ENCODE data around the gene EXOC6.

Gene EXOC6

DNA sequence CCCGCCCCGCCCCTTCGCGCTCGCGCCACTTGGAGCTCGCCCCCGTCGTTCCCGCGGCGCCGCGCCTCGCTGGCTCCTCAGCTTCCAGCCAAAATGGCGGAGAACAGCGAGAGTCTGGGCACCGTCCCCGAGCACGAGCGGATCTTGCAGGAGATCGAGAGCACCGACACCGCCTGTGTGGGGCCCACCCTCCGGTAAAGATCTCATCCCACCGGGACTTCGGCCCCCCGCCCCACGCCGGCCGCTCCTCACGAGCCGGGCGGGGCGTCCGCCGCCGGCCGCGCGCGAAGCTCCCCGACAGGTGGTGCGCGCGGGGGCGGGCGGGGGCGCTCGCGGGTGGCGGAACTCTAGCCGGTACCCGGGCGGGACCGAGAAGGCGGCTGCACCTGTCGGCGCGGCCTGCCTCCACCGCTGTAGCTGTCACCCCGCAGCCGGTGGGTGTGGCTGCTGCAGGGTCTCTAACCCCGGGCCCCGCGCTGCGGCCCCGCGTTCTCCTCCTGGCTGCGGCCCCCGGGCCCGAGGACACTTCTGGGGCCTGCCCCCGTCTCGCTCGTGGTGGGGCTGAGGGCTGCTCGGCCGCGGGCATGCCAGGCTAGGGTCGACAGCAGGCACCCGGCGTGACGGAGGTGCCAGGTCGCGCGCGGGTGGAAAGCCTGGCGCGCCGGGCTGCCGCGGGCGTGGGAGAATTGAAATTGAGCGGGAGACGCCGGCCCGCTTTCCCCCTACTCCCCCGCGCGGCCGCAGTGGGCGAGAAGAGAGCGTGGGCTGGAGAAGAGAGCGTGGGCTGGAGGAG is at the start of gene EXOC6 (continued):
- TF ChIP-seq ZNF704 (tag by site-specific recombination; IDR thresholded peaks at IDR 0.05) = no peak
- no peak for TF ChIP-seq ZNF112 (tag by site-specific recombination; IDR thresholded peaks at IDR 0.05)
- peak; percentile 83 for TF ChIP-seq KLF9 (tag by site-specific recombination; IDR thresholded peaks at IDR 0.05; ENCODE audit: low read depth)
- TF ChIP-seq ZNF510 (tag by site-specific recombination; IDR thresholded peaks at IDR 0.05; ENCODE audit: insufficient replicate concordance) = no peak
- no peak for TF ChIP-seq KLF8 (tag by site-specific recombination; IDR thresholded peaks at IDR 0.05)
- TF ChIP-seq ZIC2 (tag by site-specific recombination; IDR thresholded peaks at IDR 0.05) = no peak
- peak; percentile 9; the same call in 1 of the 2 replicates for TF ChIP-seq ZNF76 (tag by site-specific recombination; IDR thresholded peaks at IDR 0.05; ENCODE audit: borderline replicate concordance, low read depth)
- TF ChIP-seq ZNF645 (tag by site-specific recombination; IDR thresholded peaks at IDR 0.05) = no peak
- TF ChIP-seq ZNF266 (tag by site-specific recombination; IDR thresholded peaks at IDR 0.05; ENCODE audit: low read depth) = no peak
- no peak for TF ChIP-seq SCRT1 (tag by site-specific recombination; IDR thresholded peaks at IDR 0.05; ENCODE audit: borderline replicate concordance)
- no peak for TF ChIP-seq ZNF558 (tag by site-specific recombination; IDR thresholded peaks at IDR 0.05)
- TF ChIP-seq ZNF394 (tag by site-specific recombination; IDR thresholded peaks at IDR 0.05; ENCODE audit: borderline replicate concordance) = peak; percentile 37; the same call in 1 of the 2 replicates
- no peak for TF ChIP-seq WT1 (tag by site-specific recombination; IDR thresholded peaks at IDR 0.05)
- no peak for TF ChIP-seq ZEB2 (tag by site-specific recombination; IDR thresholded peaks at IDR 0.05)
- peak; percentile 98 for TF ChIP-seq EGR2 (tag by site-specific recombination; IDR thresholded peaks at IDR 0.05; ENCODE audit: low read depth)
- no peak for TF ChIP-seq ZNF26 (tag by site-specific recombination; IDR thresholded peaks at IDR 0.05)
- TF ChIP-seq ZNF473 (tag by site-specific recombination; IDR thresholded peaks at IDR 0.05) = no peak
- no peak for TF ChIP-seq HOXD13 (CRISPR knock-in tag; IDR thresholded peaks at IDR 0.05; ENCODE audit: borderline replicate concordance)
- TF ChIP-seq ZNF155 (tag by site-specific recombination; IDR thresholded peaks at IDR 0.05) = no peak
- no peak for TF ChIP-seq ZNF174 (tag by site-specific recombination; IDR thresholded peaks at IDR 0.05)
- TF ChIP-seq ZBTB21 (tag by site-specific recombination; IDR thresholded peaks at IDR 0.05) = no peak
- TF ChIP-seq, protein P1, sequence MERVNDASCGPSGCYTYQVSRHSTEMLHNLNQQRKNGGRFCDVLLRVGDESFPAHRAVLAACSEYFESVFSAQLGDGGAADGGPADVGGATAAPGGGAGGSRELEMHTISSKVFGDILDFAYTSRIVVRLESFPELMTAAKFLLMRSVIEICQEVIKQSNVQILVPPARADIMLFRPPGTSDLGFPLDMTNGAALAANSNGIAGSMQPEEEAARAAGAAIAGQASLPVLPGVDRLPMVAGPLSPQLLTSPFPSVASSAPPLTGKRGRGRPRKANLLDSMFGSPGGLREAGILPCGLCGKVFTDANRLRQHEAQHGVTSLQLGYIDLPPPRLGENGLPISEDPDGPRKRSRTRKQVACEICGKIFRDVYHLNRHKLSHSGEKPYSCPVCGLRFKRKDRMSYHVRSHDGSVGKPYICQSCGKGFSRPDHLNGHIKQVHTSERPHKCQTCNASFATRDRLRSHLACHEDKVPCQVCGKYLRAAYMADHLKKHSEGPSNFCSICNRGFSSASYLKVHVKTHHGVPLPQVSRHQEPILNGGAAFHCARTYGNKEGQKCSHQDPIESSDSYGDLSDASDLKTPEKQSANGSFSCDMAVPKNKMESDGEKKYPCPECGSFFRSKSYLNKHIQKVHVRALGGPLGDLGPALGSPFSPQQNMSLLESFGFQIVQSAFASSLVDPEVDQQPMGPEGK (tag by site-specific recombination; IDR thresholded peaks at IDR 0.05) = peak; percentile 51
- 0 out of 2 replicates have a peak, but pooled peaks have one; percentile 26 for TF ChIP-seq YY2 (tag by site-specific recombination; IDR thresholded peaks at IDR 0.05)
- no peak for TF ChIP-seq ZNF580 (tag by site-specific recombination; IDR thresholded peaks at IDR 0.05)
- TF ChIP-seq IKZF3 (tag by site-specific recombination; IDR thresholded peaks at IDR 0.05) = no peak
- TF ChIP-seq ZNF280D (tag by site-specific recombination; IDR thresholded peaks at IDR 0.05) = no peak
- TF ChIP-seq ZNF501 (tag by site-specific recombination; IDR thresholded peaks at IDR 0.05) = no peak; the same call in 1 of the 2 replicates

All from HEK293 (cell line).